ENCODE results near the gene DYNLL1. TPM values are rescaled to one million over a fixed set of nuclear protein-coding genes. Genes with fewer than 3 reads are reported as not detected.

DYNLL1 gene
- total and polyA plus RNA-seq, 2 of the 4 experiments (the other 2 are of a cell fraction) = 663 to 696 TPM

DNA sequence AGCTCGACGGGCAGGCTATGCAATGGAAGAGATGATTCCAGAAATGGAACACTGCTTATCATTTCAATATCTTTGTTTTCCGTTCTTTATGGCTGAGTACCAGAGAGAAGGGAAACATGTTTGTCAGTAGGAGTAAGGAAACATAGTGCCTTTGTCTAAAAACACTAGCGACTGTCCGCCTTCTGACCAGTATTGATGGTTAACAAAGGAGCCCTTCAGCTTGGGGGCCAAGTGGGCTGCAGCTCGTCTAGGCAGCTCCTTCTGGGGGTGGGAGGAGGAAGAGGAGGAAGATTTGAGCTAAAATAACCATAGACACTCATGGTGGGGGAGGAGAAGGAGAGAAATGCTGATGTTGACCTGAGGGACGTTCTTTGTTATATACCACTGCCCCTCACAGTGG, 18.1 kb downstream of the DYNLL1 start:
- Histone ChIP-seq H4K8ac (ENCODE audit: low read depth in 2 of 2, low read length in 2 of 2) (no peak overlapping the region), H3K9me3 (ENCODE audit: control insufficient read depth, insufficient read depth, low read length) (no peaks in the 10 kb centered on the region), H3K79me1 (ENCODE audit: low read depth in 1 of 2, low read length in 2 of 2) (no peaks in the 10 kb centered on the region), H2AK5ac (ENCODE audit: low read depth, low read length) (no peak overlapping the region), H3K4me3 (ENCODE audit: insufficient read depth, low read depth, low read length) (no peak overlapping the region), H2AFZ (replicated peaks; ENCODE audit: low read length, poor library complexity) (no peak overlapping the region), H4K5ac (ENCODE audit: low read depth, low read length) (no peak overlapping the region), H3K9ac (ENCODE audit: low read depth, low read length) (no peak overlapping the region), H2AK9ac (replicated peaks; ENCODE audit: low read depth, low read length, poor library complexity) (no peak overlapping the region), H2BK20ac (ENCODE audit: low read depth, low read length) (no peak overlapping the region), H2BK15ac (ENCODE audit: low read depth, low read length) (no peak overlapping the region), H3K56ac (ENCODE audit: extremely low read depth, insufficient read depth, low read length) (no peak overlapping the region), H3K9me1 (ENCODE audit: insufficient read depth, low read length) (no peaks in the 10 kb centered on the region), H4K20me1 (ENCODE audit: insufficient read depth, low read length) (no peaks in the 10 kb centered on the region), H3K36me3 (ENCODE audit: control insufficient read depth, insufficient read depth, low read length) (peaks cover 30% of the 10 kb centered on the region), H3K27ac (ENCODE audit: insufficient read depth, low read length) (no peak overlapping the region), H3K14ac (replicated peaks; ENCODE audit: low read depth, low read length) (no peak overlapping the region), H3K27me3 (ENCODE audit: control insufficient read depth, insufficient read depth, low read length) (no peaks in the 10 kb centered on the region), H3K4me2 (ENCODE audit: low read depth, low read length) (no peak overlapping the region), H4K91ac (ENCODE audit: insufficient read depth, low read depth, low read length) (no peak overlapping the region), H2BK120ac (ENCODE audit: low read depth, low read length) (no peak overlapping the region), H3K4ac (ENCODE audit: low read depth, low read length) (no peak overlapping the region), H2BK5ac (ENCODE audit: low read depth, low read length, poor library complexity, severe bottlenecking) (no peak overlapping the region), H3K23ac (ENCODE audit: low read depth, low read length) (no peak overlapping the region), H3K18ac (ENCODE audit: low read depth, low read length) (no peak overlapping the region), H3K4me1 (ENCODE audit: control insufficient read depth, insufficient read depth, low read length) (no peaks in the 10 kb centered on the region)
- WGBS, 2 experiments (ENCODE audit: extremely low coverage in 2 of 2, insufficient read length in 1 of 2) = no CpG with 5 or more reads among the region's 7 CpGs
- intact Hi-C loops (cut with micrococcal nuclease) (no loop called here), in situ Hi-C loops (cut with MboI; ENCODE audit: low sequenced_read_pairs) (no loop called here), dilution Hi-C loops (cut with HindIII; ENCODE audit: low sequenced_read_pairs, unreplicated experiment) (no loop called here)
- CTCF ChIA-PET = no interaction called here
- TF ChIP-seq CTCF (conservative IDR thresholded peaks at IDR 0.05; ENCODE audit: low read depth, low read length) = no peak
- TF ChIP-seq RCOR1 (IDR thresholded peaks at IDR 0.05; ENCODE audit: insufficient replicate concordance, low read length) = no peak
- TF ChIP-seq MXI1 (IDR thresholded peaks at IDR 0.05; ENCODE audit: borderline replicate concordance, low read depth, low read length) = no peak
- TF ChIP-seq FOS (IDR thresholded peaks at IDR 0.05; ENCODE audit: low read depth, low read length) = no peak
- TF ChIP-seq SMC3 (IDR thresholded peaks at IDR 0.05; ENCODE audit: low read depth, low read length) = no peak
- TF ChIP-seq RAD21 (IDR thresholded peaks at IDR 0.05; ENCODE audit: low read length) = no peak
- TF ChIP-seq CHD1 (IDR thresholded peaks at IDR 0.05; ENCODE audit: low read depth, low read length) = no peak
- TF ChIP-seq, protein P1, sequence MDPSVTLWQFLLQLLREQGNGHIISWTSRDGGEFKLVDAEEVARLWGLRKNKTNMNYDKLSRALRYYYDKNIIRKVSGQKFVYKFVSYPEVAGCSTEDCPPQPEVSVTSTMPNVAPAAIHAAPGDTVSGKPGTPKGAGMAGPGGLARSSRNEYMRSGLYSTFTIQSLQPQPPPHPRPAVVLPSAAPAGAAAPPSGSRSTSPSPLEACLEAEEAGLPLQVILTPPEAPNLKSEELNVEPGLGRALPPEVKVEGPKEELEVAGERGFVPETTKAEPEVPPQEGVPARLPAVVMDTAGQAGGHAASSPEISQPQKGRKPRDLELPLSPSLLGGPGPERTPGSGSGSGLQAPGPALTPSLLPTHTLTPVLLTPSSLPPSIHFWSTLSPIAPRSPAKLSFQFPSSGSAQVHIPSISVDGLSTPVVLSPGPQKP (IDR thresholded peaks at IDR 0.05; ENCODE audit: borderline replicate concordance, low read depth, low read length) = no peak
- no peak for TF ChIP-seq RFX5 (IDR thresholded peaks at IDR 0.05; ENCODE audit: low read depth, low read length)
- TF ChIP-seq BHLHE40 (IDR thresholded peaks at IDR 0.05; ENCODE audit: low read depth, low read length) = no peak
- POLR2A ChIA-PET (ENCODE audit: unreplicated experiment) = no interaction called here
- ATAC-seq (ENCODE audit: low read depth) = no peak
- no TSS peak for BruUV-seq (replicated peaks)
- DNase-seq = no peak

Data from IMR-90 (cell line).